SHP77 (cell line): ENCODE data around the gene NDUFS7.

ENCODE experiments used
- DNase-seq, 2 experiments: peaks; one replicate each; lab custom pipeline; 2025; lab: John Stamatoyannopoulos, UW

Gene NDUFS7

DNA sequence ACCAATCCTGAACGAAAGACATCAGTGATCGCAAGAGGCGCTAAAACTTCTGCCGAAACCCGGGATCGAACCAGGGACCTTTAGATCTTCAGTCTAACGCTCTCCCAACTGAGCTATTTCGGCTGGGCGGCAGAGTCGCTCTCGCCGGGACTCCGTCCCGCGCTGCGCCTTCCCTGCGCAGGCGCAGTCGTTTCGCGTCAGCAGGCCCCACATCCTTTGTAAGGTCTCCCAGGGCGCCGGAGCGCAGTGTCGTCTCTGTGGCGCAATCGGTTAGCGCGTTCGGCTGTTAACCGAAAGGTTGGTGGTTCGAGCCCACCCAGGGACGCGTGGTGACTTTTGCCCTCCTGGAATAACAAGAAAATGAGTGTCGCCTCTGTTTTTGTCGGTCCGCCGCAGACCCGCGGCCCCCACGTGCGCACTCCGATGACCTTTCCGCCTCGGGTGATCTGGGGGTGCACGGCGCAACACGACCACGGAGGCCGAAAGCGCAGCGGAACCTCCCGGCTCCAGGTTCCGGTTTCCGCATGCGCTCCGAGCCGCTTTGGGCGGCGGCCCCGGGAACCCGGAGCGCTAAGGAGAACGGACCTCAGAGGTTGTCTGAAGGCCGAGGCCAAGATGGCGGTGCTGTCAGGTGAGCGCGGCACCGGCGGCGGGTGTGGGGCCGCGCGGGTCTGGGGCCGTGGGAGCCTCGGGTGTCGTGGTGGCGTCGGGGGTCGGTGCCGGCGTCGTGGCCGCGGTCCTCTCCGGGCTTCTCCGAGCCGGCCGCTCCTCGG lies at the start of gene NDUFS7:
Gene NDUFS7, plus strand, starts transcription at position 596 of the 773 bp plus-strand sequence. Its CDS starts 20 bp downstream, at position 616.
- peak; percentile 74 to 79 for DNase-seq

DNA sequence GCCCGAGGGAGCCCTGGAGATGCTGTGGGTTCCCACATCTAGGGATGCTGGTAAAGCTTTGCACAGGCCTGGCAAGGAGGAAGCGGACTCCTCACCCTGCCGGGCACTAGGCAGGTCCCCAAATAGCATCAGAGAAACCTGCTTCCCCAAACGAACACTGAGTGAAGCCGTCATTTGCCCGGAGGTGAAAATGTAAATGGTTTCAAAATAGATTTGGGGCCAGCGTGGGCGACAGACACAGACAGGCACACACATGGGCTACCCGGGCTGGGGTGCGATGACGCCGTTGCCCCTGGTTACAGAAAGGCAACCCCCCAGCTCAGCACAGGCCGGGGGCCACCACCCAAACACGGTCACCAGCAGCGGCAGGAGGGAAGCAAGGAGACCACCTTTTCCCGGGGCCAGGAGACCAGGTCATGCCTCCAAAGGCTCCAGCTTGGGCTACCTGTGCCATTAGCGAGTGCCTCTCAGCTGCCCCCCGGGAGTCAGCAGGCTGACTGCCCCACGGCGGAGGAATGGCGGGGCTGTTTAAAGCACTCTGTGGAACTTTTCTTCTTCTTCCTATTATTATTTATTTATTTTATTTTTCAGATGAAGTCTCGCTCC lies 47.5 kb upstream of the NDUFS7 start:
- DNase-seq: no peak

DNA sequence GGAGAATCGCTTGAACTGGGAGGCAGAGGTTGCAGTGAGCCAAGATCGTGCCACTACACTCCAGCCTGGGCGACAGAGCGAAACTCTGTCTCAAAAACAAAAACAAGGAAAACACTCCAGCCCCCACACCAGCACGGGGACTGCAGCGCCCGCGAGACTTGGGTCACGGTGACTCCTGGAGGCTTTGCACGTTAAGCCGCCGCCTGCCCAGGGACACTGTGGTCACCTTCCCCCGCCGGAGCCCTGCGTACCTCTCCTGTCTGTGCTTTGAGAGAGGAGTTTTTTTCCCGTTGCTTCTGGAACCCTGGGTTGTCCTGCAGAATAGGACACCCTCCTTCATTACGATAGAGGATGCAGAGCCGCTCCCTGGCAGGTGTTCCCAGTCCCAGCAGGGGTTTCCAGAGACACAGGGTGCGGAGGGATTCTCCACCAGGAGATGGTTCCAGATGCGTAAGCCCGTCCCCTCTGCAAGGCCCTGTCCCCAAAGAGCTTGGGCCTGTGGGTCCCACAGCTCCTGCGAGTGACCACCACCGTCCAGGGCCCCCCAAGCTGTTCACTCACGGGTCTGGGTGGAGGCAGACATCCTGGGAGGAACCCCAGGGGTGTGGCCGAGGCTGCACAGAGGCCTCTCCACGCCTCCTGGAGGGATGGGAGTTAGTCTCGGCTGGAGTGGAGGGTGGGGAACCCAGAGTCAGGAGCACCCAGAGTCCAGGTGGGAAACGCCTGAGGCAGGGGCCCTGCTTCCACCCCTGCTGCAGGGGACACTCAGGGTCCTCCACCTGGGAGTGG lies 42.8 kb upstream of the NDUFS7 start:
- DNase-seq: no peak

DNA sequence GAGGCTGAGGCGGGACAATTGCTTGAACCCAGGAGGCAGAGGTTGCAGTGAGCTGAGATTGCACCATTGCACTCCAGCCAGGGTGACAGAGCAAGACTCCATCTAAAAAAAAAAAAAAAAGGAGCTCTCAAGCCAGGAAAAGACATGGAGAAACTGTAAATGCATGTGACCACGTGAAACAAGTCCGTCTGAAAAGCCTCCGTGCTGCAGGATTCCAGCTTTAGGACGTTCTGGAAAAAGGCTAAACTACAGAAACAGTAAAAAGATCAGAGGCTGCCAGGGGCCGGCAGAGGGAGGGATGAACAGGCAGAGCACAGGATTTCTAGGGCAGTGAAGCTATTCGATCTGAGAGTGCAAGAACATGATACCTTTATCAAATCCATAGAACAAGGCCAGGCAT lies 40.7 kb upstream of the NDUFS7 start:
- no peak for DNase-seq

DNA sequence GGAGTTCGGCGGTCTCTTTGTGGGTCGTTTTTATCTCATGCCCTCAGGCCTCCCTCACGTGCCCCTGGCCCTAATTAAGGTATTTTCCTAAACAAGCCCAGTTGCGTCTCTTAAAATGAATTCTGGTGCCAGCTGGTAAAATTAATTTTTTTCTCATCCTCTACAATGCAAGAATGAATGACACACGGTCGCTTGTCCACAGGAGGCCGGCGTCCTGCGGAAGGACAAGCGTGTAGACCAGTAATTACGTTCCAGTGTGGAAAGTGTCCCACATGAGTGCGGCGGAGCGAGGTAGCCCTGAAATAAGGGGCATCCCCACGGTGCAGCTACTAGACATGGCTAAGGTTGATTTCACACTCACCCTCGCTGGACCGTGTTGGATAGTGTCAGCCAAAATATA lies 34.5 kb upstream of the NDUFS7 start:
- no peak for DNase-seq

DNA sequence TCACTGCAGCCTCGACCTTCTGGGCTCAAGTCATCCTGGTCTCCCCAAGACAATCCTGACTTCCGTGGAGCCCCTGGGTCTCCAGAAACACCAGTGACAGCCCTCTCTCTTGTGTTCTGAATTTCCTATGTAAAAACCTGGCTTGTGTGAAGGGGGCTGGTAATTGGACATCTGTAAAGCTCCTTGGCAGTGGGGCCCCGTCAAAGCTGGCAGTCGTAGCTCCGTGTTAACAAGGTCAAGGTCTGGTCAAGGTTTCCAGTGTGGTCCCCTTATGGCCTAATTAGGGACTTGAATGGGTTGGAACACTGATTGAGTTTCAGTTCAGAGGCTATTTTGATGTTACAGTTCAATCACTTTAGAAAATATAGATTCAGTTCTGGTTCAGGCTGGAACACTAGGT lies 32.8 kb upstream of the NDUFS7 start:
- no peak for DNase-seq

DNA sequence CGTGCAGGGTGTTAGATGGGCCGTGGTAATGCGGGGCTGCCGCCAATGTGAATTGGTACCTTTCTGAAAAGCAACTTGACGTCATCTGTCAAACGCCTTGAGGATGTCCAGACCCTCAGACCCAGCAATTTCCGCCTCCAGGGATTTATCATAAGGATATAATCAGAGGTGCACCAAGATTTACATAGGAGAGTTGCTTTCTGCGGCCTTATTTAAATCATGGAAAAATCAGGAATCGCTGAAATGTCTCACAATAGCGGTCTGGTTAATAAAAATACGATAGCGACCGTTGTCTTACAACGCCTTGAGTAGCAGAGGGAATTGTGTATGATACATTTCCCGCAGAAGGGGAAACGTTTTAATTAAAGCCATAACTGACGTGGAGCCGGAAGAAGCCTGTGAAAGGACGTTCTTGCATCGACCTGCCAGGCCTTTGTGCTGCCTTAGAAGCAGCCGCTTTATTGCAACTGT lies 32.3 kb upstream of the NDUFS7 start:
- DNase-seq: no peak

DNA sequence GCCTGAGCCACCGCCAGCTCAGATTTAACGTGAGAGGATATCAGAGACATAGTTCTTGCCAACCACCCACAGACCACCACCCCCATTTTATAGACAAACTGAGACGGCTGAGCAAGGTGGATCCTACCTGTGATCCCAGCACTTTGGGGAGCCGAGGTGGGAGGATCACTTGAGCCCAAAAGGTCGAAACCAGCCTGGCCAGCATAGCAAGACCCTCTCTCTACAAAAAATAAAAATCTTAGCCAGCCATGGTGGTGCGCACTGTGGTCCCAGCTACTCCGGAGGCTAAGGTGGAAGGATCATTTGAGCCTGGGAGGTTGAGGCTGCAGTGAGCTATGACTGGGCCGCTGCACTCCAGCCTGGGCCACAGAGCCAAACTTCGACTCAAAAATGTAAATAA lies 30.6 kb upstream of the NDUFS7 start:
- DNase-seq: no peak

DNA sequence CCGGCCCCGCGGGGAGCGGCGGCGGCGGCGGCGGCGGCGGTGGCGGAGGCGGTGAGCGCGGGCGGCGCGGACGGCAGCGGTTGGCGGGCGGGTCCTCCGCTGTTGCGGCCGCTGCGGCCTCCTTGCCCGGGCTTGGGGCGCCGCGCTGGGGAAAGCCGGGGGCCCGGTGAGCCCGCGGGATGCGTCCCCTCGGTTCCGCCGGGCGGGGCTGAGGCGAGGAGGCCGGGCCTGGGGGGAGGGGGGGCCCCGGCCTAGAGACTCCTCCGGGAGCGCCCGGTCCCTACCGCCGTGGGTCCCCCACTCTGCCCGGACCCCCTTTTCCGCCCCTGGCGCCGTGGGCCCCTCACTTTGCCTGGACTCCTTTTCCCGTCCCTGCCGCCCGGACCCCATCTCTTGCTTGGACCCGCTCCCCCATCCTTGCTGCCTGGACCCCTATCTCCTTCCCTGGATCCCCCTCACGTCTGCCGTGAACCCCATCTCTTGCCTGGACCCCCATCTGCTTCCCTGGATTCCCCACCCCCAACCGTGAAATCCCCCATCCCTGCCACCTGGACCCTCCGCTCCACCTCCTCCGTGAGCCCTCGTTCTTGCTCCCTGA lies 28.6 kb upstream of the NDUFS7 start:
- no peak for DNase-seq

DNA sequence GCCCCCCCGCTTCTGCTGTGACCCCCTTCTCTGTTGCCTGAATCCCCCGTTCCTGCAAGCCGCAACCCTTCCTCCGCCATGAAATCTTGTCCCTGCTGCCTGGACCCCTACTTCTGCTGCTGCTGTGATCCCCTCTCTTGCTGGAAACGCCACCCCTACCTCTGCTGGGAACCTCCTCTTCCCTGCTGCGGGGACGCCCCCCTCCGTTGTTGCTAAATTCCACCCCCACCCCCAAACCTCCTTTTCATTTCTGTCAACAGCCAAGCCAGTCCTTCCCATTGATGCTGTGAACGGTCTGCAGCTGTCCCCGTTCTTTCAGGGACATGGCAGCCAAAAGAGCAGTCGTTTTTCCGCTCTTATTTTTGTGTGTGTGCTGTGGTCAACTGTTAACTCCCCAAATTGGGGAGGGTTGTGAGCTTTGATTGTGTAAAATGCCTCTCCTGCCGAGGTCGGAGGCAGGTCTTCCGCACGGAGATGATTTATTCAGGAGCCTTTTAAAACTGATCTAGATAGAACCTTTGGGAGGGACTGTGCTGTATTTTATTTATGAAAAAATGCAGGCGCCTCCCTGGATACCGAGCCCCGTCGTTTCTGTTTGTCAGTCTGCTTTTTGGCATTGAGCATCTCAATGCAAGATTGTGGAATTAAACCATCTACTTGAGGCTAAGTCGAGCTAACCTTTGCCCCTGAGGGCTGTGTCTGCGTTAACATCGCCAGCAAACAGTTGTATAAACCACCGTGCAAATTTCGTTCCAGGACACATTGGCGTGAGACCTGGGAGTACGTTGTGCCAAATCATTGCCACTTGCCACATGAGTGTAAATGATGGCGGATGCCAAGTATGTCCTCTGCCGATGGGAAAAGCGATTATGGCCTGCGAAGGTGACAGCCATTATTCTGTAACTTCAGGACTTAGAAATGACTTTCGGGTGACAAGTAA lies 27.9 kb upstream of the NDUFS7 start:
- no peak for DNase-seq

DNA sequence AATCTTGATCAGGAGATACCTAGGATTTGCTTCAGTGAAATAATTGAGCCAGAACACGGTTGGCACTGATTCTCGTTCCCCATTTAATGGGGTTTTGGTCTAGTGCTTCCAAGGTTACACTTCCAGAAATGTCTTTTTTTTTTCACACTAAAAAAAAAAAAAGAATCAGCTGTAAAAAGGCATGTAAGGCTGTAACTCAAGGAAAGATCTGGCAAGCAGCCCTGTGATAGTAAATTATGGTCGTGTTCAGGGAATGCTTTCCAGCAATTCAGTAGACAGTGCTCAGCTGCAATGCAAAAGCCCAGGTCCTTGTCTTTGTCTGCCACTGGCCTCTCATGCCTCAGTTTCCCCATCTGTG lies 27.2 kb upstream of the NDUFS7 start:
- DNase-seq: no peak

DNA sequence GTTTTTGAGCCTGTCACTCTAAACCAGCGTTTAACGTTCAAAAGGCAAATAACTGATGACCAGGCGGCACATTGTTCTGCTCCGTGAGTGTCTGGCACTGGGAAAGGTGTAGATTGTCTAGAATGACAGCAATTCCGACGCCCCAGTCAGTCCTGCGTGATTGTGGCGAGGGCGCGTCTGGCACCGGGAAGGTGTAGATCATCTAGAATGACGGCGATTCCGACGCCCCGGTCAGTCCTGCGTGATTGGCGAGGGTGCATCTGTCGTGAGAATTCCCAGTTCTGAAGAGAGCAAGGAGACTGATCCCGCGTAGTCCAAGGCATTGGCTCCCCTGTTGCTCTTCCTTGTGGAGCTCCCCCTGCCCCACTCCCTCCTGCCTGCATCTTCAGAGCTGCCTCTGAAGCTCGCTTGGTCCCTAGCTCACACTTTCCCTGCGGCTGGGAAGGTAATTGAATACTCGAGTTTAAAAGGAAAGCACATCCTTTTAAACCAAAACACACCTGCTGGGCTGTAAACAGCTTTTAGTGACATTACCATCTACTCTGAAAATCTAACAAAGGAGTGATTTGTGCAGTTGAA lies 26.1 kb upstream of the NDUFS7 start:
- no peak for DNase-seq

DNA sequence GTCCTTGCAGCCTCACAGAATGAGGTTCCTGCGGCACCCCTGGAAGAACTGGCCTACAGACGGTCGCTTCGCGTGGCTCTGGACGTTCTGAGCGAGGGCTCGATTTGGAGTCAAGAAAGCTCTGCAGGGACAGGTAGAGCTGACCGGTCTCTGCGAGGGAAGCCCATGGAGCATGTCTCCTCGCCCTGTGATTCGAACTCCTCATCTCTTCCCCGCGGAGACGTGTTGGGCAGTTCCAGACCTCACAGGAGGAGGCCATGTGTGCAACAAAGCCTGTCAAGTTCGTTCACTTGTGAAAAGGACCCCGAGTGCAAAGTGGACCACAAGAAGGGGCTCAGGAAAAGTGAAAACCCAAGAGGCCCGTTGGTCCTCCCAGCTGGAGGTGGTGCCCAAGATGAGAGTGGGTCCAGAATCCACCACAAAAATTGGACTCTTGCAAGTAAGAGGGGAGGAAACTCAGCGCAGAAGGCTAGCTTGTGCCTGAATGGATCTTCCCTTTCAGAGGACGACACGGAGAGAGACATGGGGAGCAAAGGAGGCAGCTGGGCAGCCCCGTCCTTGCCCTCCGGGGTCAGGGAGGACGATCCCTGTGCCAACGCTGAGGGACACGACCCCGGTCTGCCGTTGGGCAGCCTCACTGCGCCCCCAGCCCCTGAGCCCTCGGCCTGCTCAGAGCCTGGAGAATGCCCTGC lies 23.4 kb upstream of the NDUFS7 start:
- no peak for DNase-seq

DNA sequence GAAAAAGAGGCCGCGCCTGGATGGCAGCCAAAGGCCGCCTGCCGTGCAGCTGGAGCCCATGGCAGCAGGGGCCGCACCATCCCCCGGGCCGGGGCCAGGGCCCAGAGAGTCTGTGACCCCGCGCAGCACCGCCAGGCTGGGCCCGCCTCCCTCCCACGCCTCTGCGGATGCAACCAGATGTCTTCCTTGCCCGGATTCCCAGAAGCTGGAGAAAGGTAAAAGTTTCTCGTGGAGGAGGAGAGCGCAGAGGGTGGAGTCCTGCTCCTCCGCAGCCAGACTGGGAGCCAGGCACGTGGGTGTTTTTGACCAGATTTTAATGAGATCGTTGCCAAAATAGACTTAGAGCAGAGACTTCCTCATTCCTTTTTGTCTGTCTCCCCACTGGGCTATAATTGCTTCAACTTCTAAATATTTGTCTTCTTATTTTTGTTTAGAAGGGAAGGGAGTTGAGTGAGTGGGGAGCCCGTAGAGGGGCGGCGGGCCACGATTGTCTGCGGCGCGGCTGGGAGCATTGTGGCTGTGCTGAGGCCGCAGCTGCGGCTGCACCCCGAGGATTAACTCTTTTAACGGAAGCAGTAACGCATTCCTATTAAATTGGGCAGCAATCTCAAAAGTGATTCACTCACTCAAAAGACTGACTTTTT lies 22.8 kb upstream of the NDUFS7 start:
- DNase-seq: peak; percentile 42 to 80

DNA sequence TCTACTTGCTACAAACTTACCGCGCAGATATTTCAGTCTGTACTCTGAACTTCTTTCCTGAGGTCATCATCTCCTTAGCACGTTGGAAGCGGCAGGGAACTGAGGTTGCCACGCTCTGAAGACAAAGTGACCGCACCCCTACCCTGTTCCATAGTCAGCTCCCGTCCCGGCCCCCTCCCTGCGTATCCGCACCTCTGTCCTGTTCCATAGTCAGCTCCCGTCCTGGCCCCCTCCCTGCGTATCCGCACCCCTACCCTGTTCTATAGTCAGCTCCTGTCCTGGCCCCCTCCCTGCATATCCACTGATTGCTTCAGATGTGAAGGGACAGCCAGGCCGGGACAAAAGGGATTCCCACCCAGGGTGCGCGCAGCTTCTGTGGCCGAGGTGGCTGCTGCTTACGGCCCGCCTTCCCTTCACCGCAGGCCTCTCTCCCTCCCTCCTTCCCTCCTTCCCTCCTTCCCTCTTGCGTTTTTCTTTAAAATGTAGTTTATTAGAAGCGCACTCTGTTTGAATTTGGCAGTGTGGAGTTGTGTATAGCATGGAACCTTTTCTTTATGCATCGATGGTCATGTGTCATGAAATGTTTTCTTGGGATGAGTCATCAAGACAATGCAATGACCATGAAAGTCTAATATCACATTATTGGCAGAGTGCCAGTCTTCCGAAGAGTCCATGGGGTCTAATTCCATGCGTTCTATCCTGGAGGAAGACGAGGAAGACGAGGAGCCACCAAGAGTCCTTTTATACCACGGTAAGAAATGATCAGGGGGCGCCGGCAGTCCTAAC lies 21.9 kb upstream of the NDUFS7 start:
- no peak for DNase-seq

DNA sequence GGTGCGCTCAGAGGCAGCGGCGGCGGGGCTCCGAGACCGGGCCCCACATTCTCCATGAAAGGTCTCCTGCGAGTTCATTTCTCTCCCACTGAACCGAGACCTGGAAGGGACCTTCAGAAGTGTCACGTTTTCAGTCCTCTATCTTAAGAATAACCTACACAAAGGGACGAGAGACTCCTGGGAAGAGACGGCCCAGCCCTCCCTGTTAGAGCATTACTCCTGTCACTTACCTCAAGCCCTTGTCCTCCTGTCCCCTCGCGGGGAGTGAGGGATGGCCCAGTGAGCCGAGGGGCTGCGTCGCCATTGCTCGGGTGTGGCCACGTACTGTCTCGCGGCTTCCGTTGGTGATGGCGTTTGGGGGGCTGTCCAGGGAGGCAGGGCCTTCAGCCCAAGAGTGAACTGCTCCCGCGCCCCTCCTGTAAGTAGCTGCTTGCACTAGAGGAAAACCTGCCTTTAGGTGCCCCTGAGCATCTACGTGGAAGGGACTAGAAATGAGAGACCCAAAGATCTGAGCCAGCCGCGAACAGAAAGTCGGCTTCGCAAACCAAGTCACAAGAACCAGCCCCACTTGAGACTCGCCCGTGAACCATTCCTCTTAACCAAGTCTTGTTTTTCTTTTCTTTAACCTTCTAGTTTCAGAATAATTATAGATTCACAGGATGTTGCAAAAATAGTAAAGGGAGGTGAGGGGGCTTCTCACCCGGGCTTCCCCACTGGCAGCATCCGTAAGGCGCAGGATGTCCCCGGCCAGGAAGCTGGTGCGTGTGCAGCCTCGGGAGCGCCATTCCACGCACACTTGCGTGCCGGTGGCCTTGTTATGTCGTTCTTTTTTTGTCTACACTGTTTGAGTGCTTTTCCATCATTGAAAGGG lies 21.1 kb upstream of the NDUFS7 start:
- DNase-seq: no peak

DNA sequence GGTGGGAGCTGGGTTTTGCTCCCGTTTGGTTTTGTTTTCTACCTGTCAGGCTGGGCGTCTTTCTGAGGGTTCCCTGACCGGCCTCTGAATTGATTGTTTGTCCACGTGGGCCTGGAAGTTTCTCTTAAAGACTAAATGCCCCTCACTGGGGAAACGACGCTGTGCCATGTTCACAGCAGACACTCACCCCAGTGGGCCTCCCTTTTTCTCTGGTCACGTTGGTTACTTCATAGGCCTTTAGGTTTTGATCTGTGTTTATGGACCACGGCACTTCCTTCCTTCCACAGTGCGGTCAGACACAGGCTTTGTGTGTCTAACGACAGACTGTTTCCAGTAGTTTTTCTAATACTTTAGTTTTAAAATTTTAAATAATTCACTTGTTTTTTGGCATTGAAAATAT lies 20.1 kb upstream of the NDUFS7 start:
- DNase-seq: no peak

DNA sequence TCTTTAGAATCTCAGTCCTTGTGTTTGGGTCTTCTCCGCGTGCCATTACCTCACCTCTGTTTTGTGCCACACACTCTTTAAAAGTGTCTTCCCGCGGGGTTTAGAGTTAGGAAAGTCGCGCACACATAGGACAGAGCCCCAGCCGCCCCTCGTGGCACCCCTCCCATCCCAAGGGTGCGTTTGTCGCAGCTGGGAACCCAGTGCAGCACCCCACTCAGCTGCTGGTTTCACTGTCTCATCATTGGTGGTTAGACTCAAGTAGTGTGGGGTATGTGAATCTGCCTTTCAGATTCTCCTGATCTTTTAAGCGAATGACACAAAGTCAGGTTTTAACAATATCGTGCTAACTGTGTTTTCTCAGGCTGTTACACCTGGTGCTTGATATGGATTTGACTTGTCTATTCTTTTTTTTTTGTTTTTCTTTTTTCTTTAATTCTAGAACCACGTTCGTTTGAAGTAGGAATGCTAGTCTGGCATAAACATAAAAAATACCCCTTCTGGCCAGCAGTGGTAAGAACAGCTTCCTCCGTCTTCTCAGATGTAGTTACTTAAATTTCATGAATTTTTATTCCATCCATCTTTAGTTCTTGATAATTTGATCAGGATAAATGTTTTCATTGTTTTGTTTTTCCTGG lies 19.5 kb upstream of the NDUFS7 start:
- DNase-seq: no peak
